ENCODE measurements around the gene RANBP2. TPM values are rescaled to one million over a fixed set of nuclear protein-coding genes. Genes with fewer than 3 reads are reported as not detected.
A peak's percentile ranks its signal among the peaks of the same experiment; 100 is the strongest.
"Not testable (repeated sequence)": the region's sequence is repeated elsewhere in the genome, so short reads cannot be mapped to it uniquely, and the experiment has no call there.

RANBP2 gene
- total RNA-seq, 4 donors from 2014 or later: 56.0 to 64.9 (median 60.5) TPM

DNA sequence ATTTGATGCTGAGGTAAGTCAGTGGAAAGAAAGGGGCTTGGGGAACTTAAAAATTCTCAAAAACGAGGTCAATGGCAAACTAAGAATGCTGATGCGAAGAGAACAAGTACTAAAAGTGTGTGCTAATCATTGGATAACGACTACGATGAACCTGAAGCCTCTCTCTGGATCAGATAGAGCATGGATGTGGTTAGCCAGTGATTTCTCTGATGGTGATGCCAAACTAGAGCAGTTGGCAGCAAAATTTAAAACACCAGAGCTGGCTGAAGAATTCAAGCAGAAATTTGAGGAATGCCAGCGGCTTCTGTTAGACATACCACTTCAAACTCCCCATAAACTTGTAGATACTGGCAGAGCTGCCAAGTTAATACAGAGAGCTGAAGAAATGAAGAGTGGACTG is 47.4 kb downstream of the RANBP2 start:
- H3K4me3 ChIP-seq (ENCODE audit: low read depth, poor library complexity, severe bottlenecking); DNase-seq (ENCODE audit: low spot score in 2 of 2); intact Hi-C loops (cut with DNase I; ENCODE audit: low total_unique reads): not testable (repeated sequence)
- 85% methylated on average over 4 to 5 of the region's 5 CpGs for WGBS, 2 donors

DNA sequence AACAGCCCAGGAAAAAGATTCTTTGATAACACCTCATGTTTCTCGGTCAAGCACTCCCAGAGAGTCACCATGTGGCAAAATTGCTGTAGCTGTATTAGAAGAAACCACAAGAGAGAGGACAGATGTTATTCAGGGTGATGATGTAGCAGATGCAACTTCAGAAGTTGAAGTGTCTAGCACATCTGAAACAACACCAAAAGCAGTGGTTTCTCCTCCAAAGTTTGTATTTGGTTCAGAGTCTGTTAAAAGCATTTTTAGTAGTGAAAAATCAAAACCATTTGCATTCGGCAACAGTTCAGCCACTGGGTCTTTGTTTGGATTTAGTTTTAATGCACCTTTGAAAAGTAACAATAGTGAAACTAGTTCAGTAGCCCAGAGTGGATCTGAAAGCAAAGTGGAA is 48.6 kb downstream of the RANBP2 start:
- 87 to 92% methylated on average over 1 to 2 of the region's 2 CpGs for WGBS, 2 donors
- intact Hi-C loops (cut with DNase I; ENCODE audit: low total_unique reads); H3K4me3 ChIP-seq (ENCODE audit: low read depth, poor library complexity, severe bottlenecking); DNase-seq (ENCODE audit: low spot score in 2 of 2): not testable (repeated sequence)

DNA sequence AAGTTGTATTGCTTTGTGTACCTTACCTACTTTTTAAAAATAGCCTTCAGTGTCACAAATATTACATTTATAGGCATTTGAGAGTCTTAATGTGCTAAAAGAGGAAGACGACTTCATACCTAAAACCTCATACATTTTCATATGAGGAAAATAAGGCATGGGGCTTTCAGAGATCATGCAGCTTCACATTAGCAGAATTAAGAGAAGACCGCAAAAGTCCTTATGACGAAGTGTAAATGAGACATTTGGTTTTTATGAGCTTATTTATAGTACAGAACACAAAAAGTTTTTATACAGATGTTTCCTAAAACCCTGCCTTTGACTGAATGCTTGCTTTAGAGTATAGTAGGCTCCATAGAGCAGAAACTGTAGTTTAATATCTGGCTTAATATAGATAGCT is 57.2 kb downstream of the RANBP2 start:
- intact Hi-C loops (cut with DNase I; ENCODE audit: low total_unique reads): no loop called here
- WGBS, 2 donors: 82 to 89% methylated on average over 3 of the region's 3 CpGs
- no peak overlapping the region for H3K4me3 ChIP-seq (ENCODE audit: low read depth, poor library complexity, severe bottlenecking)
- no peak for DNase-seq (ENCODE audit: low spot score in 2 of 2)
- TF ChIP-seq POLR2A (IDR thresholded peaks at IDR 0.05) (no peak), CTCF (IDR thresholded peaks at IDR 0.05) (no peak)

- TF ChIP-seq POLR2A (IDR thresholded peaks at IDR 0.05) (no peak), CTCF (IDR thresholded peaks at IDR 0.05) (no peak)
- H3K4me3 ChIP-seq (ENCODE audit: low read depth, poor library complexity, severe bottlenecking): no peak overlapping the region
- DNase-seq (ENCODE audit: low spot score in 2 of 2): no peak
- intact Hi-C loops (cut with DNase I; ENCODE audit: low total_unique reads): no loop called here
- 83 to 96% methylated on average over 2 of the region's 2 CpGs for WGBS, 2 donors
These were observed 59.6 kb downstream of the RANBP2 start for GRCh38 chr2:108778857-108779256.

DNA sequence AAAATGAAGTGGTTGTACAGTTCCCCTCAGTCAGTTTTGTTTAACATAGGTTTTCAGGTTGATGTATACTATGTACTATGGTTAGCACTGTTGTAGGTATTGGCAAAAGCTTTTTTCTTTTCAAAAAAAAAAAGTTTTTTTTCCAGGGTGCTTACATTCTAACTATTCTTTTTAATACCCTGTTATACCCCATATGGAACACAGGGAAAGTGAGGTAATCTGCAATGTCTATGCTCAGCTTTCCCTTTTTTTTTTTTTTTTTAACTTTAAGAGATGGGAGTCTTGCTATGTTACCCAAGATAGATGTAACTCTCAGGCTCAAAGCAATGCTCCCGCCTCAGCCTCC is 66.7 kb downstream of the RANBP2 start:
- DNase-seq (ENCODE audit: low spot score in 2 of 2): no peak
- peak overlapping the region; percentile 79 for H3K4me3 ChIP-seq (ENCODE audit: low read depth, poor library complexity, severe bottlenecking)
- intact Hi-C loops (cut with DNase I; ENCODE audit: low total_unique reads): no loop called here
- TF ChIP-seq CTCF (IDR thresholded peaks at IDR 0.05) (no peak), POLR2A (IDR thresholded peaks at IDR 0.05) (no peak)
- WGBS, 2 donors: 0% methylated on average over 1 of the region's 1 CpG

GRCh38 chr2:108786354-108787215 is 67.3 kb downstream of the RANBP2 start, which contains the start of gene CCDC138:
TSS of gene CCDC138 (plus strand) at chr2:108786771. CDS start at chr2:108786823, 52 bp downstream.
- 0% methylated on average over 54 to 67 of the region's 78 CpGs for WGBS, 2 donors
- DNase-seq (ENCODE audit: low spot score in 2 of 2): peak; percentile 72 to 96
- H3K4me3 ChIP-seq (ENCODE audit: low read depth, poor library complexity, severe bottlenecking): peak within 1 kb of the TSS; percentile 79
- no peak for TF ChIP-seq POLR2A (IDR thresholded peaks at IDR 0.05)
- no peak for TF ChIP-seq CTCF (IDR thresholded peaks at IDR 0.05)
- intact Hi-C loops (cut with DNase I; ENCODE audit: low total_unique reads): no loop called here

- intact Hi-C loops (cut with DNase I; ENCODE audit: low total_unique reads): no loop called here
- 3% methylated on average over 6 of the region's 6 CpGs for WGBS, 2 donors
- DNase-seq (ENCODE audit: low spot score in 2 of 2): no peak
- peak overlapping the region; percentile 79 for H3K4me3 ChIP-seq (ENCODE audit: low read depth, poor library complexity, severe bottlenecking)
- TF ChIP-seq CTCF (IDR thresholded peaks at IDR 0.05): no peak
- TF ChIP-seq POLR2A (IDR thresholded peaks at IDR 0.05): no peak
These were observed 67.9 kb downstream of the RANBP2 start for GRCh38 chr2:108787216-108787541.
